ENCODE measurements around the gene HAO2.
"Not testable (repeated sequence)": the region's sequence is repeated elsewhere in the genome, so short reads cannot be mapped to it uniquely, and the experiment has no call there.

The HAO2 gene

DNA sequence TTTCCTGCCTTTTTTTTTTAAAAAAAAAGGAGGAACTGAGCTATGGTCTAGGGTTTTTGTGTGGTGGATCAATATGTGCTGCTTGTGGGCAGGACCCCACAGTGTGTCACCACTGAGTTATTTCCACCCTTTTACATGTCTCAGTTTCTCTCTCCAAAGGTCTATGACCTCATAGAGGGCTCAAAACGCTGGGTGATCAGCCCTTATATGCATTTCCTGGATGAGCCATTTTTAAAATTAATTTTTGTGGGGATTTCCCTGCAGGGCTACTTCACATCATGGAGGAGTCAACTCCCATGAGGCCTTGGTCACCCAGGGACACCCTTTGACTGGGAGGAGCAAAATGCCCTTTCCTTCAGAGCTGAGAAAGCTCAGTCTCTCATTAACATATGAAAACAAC is 20.7 kb upstream of the HAO2 start:
- no peak for DNase-seq

DNA sequence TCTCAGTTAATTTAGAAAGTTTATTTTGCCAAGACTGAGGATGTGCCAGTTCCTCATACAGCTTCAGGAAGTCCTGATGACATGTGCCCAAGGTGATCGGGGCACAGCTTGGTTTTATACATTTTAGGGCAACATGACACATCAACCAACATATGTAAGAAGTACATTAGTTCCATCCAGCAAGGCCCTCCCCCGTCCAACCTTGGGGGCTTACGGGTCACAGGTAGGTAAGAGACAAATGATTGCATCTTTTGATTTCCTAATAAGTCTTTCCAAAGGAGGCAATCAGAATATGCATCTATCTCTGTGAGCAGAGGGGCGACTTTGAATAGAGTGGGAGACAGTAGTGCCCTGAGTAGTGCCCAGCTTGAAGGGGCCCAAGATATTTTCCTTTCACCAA is 19.6 kb upstream of the HAO2 start:
- DNase-seq, result no peak

DNA sequence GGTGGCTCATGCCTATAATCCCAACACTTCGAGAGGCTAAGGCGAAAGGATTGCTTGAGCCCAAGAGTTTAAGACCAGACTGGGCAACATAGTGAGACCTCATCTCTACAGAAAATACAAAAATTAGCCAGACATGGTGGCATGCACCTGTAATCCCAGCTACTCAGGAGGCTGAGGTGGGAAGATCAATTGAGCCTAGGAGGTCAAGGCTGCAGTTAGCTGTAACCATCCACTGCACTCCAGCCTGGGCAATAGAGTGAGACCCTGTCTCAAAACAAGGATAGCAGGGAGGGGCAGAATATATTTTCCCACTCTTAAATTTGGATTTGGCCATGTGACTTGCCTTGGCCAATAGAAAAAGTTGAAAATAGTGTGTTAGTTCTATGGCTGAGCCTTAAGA is 17.7 kb upstream of the HAO2 start:
- not testable (repeated sequence) for DNase-seq

DNA sequence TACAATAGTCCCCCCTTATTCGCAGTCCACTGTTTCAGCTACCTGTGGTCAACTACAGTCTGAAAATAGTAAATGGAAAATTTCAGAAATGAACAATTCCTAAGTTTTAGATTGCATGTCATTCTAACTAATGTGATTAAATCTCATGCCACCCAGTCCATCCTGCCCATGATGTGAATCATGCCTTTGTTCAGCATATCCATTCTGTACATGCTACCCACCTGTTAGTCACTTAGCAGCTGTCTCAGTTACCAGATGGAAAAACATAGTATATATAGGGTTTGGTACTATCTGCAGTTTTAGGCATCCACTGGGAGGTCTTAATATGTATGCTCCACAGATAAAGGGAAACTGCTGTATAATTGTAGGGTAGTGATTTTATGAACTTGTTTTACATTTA is 16.6 kb upstream of the HAO2 start:
- no peak for DNase-seq

DNA sequence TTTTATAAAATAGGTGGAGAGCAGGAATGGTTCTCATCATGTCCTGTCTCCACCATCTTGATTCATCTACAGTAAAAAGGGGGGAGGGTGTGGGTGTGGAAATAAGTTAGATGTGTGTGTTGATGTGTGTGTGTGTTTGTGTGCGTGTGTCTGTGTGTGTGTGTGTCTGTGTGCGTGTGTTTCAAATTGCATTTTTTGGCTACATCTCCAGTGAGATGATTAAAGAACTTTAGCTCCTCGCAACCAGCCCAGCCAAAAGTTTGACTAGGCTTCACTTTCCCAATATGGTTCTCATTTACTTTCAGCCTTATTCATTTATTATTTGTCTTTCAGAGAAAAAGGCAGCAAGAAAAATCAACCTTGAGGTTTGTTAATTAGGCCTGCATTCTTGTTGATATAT is 14.7 kb upstream of the HAO2 start:
- DNase-seq, result no peak

DNA sequence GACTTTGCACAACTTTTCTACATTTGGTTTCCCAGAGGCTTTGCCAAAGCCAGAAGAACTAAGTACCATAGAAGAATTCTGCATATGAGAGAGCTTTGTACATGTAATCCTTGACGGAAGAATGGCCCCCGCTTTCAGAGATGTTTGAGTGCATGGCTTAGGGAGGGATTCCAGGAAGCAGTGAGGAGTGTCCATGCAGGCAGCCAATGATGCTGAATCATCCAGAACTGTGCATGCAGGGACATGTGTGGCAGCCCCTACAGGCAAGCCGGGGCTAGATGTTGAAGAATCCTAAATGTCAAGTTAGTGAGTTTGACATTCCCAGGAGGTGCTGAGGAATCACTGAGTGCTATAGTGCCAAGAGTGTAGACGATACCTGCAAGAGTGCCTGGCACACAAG is 9.9 kb upstream of the HAO2 start:
- no peak for DNase-seq

DNA sequence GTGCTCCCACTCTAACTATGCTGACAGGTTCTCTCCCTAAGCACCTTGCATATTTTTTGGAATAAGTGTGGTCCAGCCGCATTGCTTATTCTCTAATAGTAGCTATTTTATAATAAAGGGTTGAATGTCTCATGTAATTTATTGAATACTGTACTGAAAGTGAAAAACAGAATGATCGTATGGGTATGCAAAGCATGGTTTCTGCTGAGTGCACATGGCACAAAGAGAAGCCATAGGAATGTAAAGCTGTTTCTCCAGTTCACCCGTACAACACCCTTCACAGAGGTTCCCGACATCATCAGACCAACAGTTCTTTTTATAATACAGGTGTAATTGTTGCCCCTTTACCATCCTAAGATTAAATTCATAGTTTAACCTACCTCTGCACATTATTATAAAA is 8.9 kb upstream of the HAO2 start:
- DNase-seq, result no peak

DNA sequence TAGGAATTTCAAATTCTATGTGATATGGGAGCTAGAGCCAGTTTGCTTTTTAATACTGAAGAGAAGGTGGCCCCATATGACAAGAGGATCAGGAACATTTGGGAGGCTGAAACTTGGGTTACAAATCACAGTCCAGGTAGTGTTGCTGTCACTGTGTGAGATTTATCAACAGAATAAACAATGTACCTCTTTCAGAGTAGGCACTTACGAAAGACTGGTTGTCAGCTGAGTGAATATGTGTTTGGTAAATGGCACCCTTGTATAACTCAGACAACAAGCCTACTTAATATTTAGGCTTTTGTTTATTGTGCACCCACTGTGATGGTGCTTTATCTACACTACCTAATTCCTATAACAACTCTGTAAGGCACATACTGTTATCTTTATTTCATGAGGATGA is 7.4 kb upstream of the HAO2 start:
- DNase-seq, result no peak

DNA sequence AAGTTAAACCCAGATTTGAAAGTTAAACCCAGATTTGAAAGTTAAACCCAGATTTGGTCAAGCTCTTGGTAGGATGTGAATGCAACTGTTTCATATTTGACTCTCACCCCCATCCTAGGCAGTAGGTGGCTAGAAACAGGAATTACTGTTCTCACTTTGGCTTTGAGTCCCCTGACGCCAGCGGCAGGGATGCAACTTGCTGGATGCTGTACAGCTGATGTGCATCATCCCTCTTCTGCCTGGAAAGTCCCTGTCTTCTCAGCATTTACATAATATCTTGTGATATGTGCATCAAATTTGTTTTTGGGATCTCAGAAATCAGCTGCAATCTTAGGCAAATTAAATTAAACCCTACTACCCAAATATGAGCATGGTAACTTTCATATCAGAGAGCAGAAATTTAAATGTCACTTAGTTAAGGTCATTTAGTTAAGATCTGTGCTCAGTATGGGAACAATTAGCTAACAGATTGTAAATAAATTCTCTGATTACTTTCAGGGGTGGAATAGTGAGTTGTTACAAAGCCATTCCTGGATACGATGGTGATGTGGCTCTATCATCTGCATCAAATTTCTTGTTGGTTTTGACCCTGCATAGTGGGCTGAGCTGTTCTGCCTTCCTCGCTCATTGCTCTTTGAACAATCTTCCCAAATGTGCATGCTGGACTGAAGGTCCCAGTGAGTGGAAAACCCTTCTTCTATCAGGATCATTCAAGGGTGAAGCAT is 6.8 kb upstream of the HAO2 start:
- DNase-seq, result no peak

DNA sequence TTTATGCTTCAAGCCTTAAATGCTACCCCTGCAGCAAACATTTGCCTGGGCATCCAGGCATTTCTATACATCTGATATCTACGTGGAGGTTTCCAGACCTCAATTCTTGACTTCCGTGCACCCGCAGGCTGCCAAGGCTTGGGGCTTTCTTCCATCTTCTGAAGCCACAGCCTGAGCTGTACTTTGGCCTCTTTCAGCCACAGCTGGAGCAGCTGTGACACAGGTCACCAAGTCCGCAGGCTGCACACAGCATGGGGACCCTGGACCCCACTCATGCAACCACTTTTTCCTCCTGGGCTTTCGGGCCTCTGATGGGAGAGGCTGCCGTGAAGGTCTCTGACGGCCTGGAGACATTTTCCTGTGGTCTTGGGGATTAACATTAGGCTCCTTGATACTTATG is 5.4 kb upstream of the HAO2 start:
- DNase-seq, result no peak

DNA sequence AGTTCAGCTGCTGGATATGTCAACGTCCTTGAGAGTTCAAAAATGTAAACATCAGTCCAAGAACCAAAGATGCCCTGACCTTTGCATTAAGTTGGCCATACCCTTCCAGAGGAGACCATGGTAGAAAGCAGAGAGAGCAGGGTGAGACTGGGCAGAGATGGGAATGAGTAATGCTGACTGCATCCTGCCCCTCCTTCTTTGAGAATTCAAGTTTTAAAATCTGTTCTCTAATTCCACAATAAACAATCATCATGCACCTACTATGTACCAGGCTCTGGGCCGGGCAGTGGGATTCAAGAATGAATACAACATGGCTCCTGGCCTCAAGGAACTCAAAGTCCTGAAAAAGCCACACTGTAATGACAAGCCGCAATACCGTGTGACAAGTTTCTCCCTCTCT is 3.9 kb upstream of the HAO2 start:
- no peak for DNase-seq

DNA sequence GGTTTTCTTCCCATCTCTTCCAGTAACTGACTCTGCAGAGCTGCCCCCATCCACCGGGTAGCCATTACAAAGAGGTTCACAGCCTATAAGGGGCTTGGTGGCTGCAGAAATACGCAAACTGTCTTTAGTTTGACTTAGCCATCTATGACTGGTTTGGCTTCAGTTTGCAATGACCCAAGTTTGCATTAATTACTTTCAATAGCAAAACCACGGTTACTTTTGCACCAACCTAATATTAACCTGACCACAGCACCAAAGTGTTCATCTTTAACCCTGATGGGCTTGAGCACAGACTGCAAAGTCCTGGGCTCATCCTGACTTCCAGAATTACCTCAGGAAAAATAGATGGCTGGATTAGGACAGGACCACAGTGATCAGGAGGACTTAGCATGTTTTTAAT is 2.2 kb upstream of the HAO2 start:
- DNase-seq, result no peak

DNA sequence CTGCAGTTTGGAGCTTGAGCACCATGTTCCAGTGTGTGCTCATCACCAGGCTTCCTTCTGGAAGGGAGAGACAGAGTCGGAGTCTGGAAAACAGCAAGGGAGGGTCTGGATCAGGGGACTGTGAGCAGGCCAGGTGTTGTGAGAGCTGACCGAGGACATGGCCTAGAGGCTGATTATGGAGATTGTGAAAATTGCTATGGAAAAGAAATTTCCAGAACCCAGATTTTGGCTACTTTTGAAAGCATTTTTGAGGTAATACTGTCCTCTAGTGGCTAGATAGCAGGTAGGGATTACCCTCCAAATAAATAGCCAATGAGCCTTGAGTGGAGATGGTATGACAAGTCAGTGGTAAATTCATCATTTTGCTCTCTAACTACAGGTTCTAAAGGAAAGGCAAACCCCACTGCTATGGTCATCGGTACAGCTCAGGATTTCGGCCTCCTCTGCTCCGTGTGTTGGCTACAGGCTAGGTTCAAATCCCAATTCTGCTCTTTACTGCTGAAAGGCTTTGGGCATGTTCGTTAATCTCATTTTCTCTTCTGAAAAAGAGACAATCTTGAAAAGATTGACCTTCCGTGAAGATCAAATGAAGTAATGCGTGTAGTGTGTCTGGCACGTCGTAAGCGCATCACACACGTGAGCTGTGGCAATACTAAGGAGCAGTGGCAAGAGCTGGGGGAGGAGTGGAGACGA is 1.0 kb upstream of the HAO2 start:
- no peak for DNase-seq

DNA sequence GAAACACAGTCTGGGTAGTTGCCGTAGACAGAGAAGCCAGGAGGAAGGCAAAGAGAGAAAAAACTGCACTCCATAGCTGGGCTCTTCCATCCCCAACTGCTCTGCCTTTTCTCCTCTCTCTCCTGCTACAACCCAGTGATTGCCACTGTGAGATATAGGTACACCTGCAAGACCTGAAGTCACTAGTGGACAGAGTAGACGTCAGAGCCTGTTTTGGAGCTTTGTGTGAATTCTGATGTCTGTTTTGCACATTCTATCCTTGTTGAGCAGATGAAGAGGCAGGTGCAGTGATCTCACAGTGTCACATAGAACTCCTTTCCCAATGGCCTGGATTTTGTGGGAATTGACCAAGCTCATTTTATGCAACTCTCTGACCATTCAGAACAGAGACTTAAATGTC is 2.2 kb downstream of the HAO2 start:
- no peak for DNase-seq

DNA sequence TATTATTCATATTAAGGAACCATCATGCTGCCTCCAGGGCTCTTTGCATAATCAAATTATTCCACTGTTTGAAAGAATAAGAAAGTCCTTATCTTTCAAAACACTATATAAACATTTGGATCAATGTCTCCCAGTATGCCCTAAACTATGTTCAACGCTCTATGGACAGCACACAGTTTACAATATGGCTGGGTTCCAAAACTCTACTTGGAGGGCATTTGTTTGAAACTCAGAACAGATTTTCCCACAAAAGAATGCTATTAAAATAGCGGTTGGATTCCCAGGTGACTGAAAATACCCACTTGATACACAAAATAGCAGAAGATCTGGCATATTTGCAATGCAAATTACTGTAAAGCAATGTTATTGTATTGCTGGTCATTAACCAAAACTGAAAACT is 3.2 kb downstream of the HAO2 start:
- DNase-seq, result no peak

DNA sequence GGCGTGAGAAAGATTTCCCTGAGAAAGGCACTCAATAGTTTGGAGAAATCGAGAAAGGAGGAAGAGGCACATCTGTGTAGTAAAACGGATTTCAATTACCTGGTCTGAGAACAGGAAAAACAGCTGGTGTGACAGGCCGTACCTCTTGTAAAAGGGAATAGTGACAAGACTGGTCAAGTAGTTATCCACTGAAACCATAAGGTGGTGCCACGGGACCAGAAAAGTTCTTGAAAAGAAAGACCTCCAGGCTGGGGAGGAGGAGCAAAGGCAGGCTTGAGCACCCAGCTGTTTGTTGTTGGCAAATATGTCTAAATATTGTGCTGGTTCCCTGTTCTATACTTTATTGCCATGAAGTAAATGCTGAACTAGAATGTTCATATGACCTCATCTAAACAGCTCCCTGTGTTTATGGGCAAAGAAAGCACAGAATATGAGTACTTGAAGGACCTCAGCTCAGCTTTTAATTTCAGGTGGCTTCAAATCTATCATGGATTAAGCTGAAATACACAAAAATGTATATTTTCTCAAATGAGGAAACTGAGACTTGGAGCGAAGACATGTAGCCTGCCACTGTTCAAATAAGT is 4.0 kb downstream of the HAO2 start:
- DNase-seq, result no peak

DNA sequence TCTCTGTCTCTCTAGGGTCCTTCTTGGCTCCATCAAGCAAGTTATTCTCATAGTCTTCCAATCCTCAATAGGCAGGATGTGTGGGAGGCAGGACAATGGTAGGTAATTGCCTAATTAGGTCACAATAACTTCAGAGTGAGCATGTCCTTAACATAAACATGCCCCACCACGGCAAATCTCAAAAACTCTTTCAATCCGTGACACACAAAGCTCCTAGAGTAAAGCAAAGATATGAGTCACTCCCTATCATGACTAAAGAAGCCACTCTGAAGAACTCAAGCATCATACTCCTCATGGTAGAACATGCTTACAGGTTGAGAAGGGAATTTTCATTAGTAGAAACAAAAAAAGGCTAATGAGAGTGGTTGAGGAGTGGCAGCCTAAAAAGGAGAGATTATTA is 4.9 kb downstream of the HAO2 start:
- no peak for DNase-seq

DNA sequence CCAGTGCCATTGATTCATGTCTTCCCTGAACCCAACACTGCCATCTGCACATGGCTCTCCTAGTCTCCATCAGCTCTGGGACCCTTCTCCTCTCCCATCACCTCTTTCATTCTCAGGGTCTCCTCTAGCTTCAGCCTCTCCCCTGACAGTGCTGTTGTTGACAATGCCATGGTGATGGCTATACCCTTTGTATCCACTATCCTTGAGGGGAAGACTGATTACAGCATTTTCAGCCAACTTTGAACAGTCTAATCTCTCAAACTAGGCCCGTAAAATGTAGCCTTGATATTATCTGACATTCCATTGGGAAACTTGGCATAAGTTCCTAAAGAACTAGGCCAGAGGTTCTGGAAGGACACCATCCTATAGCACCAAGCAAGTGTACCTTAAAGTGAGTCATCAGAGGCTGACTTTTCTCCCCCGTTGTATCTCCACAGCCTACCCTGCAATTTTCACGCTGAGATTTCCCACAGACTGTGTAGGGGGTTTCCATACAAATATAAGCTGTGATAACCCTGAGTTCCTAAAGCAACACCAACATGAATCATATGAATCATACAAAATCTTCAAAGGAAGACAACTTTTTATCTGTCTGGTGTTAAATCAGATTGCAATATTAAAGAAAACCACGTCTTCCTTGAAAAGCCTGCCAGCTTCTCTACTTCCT is 5.8 kb downstream of the HAO2 start:
- no peak for DNase-seq

DNA sequence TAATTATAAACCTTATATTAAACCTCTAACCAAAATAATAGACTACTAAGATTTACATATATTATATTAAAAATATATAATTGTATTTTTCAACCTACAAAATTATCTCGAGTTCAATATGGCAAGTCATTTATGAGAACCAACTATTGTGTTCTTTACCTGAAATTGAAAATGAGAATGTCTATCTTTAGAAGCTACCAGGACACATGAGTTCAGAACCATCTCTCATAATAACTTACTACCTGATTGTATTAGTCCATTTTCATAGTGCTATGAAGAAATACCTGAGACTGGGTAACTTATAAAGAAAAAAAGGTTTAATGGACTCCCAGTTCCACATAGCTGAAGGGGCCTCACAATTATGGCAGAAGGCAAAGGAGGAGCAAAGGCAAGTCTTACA is 6.8 kb downstream of the HAO2 start:
- DNase-seq, result no peak

DNA sequence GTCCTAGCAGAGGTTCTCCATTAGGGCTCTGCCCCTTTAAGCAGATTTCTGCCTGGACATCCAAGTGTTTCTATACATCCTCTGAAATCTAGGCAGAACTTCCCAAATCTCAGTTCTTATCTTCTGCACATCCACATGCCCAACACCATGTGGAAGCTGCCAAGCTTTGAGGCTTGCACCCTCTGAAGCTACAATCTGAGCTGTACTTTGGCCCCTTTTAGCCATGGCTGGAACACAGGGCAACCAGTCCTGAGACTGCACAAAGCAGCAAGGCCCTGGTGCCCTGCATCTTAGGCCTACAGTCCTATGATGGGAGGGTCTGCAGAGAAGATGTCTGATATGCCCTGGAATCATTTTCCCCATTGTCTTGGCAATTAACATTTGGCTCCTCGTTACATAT is 8.0 kb downstream of the HAO2 start:
- DNase-seq, result no peak

DNA sequence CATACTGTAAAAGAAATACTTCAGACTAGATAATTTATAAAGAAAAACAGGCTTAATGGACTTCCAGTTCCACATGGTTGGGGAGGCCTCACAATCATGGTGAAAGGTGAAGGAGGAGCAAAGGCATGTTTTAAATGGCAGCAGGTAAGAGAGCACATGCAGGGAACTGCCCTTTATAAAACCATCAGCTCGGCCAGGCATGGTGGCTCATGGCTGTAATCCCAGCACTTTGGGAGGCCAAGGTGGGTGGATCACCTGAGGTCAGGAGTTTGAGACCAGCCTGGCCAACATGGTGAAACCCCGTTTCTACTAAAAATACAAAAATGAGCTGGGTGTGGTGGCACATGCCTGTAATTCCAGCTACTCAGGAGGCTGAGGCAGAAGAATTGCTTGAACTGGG is 9.0 kb downstream of the HAO2 start:
- not testable (repeated sequence) for DNase-seq

DNA sequence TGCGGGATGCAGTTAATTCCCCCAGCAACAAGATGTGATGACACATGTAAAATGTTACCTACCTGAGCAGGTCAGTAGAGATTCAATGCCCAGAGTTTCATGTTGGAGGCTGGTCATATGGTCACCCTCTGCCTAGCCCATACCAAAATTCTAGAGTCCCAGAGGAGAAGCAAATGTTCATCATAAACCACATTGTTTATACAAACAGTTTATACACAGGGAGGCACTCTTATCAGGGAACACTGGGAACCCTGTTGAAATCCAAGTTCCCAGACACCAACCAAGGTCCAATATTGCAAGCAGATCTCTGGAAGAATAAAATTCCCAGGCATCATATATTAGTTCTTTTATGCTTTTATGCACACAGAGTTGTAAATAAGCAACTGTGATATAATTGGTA is 10.5 kb downstream of the HAO2 start:
- no peak for DNase-seq

DNA sequence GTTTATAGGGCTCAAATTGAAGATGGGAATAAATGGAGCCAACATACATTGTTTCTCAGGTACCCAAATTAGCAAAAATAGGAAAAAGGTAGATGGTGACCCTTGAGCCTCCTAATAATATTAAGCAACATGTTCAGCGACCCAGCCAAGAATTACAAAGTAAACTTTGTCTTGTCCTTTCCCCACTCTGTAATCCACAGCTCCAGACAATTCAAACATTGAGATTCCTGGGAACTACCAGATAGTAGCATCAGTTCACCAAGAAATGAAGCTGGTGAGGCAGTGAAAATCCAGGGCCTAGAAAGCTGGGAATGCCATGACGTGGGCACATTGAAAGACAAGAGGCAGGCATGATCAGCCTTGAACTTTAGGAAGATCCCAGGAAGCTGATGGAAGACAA is 11.7 kb downstream of the HAO2 start:
- no peak for DNase-seq

DNA sequence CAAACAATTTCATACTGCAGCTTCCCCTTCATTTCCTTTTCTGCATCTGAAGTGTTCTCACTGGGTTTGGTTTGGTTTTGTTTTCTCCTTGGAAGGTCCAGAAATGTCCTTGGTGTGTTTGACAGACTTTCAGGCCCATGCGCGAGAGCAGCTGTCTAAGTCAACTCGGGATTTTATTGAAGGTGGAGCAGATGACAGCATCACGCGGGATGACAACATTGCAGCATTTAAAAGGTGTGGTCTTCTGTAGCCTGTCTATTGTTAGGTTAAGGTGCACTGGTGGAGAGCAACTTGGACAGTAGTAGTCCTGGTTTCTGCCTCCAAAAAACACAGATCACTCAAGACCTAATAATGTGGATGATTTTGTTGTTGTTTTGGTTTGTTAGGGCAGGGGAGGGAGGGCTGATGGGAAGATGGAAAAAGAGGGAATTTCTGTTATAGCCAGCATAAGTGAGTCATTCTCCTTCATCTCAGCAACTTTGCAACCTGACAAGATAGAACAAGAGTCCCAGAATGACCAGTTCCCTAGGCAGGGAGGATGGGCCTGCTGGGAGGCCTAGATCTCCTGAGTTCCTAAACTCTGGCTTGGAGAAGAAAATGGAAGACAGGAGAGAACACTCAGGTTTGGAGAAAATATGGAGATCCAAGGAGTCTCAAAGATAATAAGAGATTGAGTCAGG is 12.5 kb downstream of the HAO2 start:
- DNase-seq, result no peak

Measured in GDM1 (cell line).